RWPE2 (cell line): ENCODE data around the gene ANKFY1.
A peak's percentile ranks its signal among the peaks of the same experiment; 100 is the strongest.

Experiments
- ATAC-seq: fragments of 200-7000 bp; cut with Tn5 transposase; 3 replicates; pipeline ENCODE4 v1.9.1; 2021; ENCODE audit warnings: low read depth
- DNase-seq: peaks from one replicate; pipeline ENCODE4 v3.0.0-alpha.2; 2020; ENCODE audit warnings: low spot score
- H3K27ac ChIP-seq: fragments of 450-650 bp; 2 replicates; pipeline ENCODE4 v1.5.1; 2017; ENCODE audit warnings: mild to moderate bottlenecking; ENCODE audit not compliant: poor library complexity, severe bottlenecking
- H3K27me3 ChIP-seq: fragments of 250-450 bp; sonication (Bioruptor Pico); 2 replicates; pipeline ENCODE4 v1.5.1; 2021; ENCODE audit warnings: mild to moderate bottlenecking, moderate library complexity; ENCODE audit not compliant: insufficient read depth, poor library complexity, severe bottlenecking
- H3K36me3 ChIP-seq: fragments of 250-450 bp; sonication (Bioruptor Pico); 2 replicates; pipeline ENCODE4 v1.5.1; 2020; ENCODE audit warnings: low read depth, mild to moderate bottlenecking, moderate library complexity
- H3K4me1 ChIP-seq: fragments of 250-450 bp; sonication (Bioruptor Pico); 2 replicates; pipeline ENCODE4 v1.5.1; 2021; ENCODE audit warnings: mild to moderate bottlenecking, moderate library complexity; ENCODE audit not compliant: insufficient read depth, poor library complexity, severe bottlenecking
- H3K4me3 ChIP-seq: fragments of 250-450 bp; sonication (Bioruptor Pico); 2 replicates; pipeline ENCODE4 v1.5.1; 2021; ENCODE audit warnings: mild to moderate bottlenecking, moderate library complexity; ENCODE audit not compliant: severe bottlenecking
- H3K9me3 ChIP-seq: fragments of 250-450 bp; sonication (Bioruptor Pico); 2 replicates; pipeline ENCODE4 v1.5.1; 2021; ENCODE audit warnings: mild to moderate bottlenecking, moderate library complexity; ENCODE audit not compliant: severe bottlenecking
- CTCF ChIP-seq: fragments of 450-650 bp; IDR thresholded peaks from one replicate; pipeline ENCODE4 v1.5.1; 2017; ENCODE audit warnings: mild to moderate bottlenecking, moderate library complexity; ENCODE audit not compliant: poor library complexity, severe bottlenecking

The ANKFY1 gene

GRCh38 chr17:4165301-4166010 is 98.3 kb downstream of the ANKFY1 start:
- ATAC-seq (peak; percentile 48), DNase-seq (no peak)
- H3K36me3 ChIP-seq, result peaks cover 38% of the 10 kb centered on the region
- peaks cover 28% of the 10 kb centered on the region for H3K4me1 ChIP-seq
- no peak overlapping the region for H3K27ac ChIP-seq
- TF ChIP-seq CTCF, result no peak
- no peaks in the 10 kb centered on the region for H3K27me3 ChIP-seq
- no peaks in the 10 kb centered on the region for H3K9me3 ChIP-seq
- no peak overlapping the region for H3K4me3 ChIP-seq

- Histone ChIP-seq H3K4me3 (no peak overlapping the region), H3K36me3 (peaks cover 23% of the 10 kb centered on the region), H3K27ac (no peak overlapping the region), H3K27me3 (no peaks in the 10 kb centered on the region), H3K9me3 (no peaks in the 10 kb centered on the region), H3K4me1 (peaks cover 30% of the 10 kb centered on the region)
- TF ChIP-seq CTCF, result no peak
- ATAC-seq, result no peak
- no peak for DNase-seq
Observed at GRCh38 chr17:4163951-4164350, 99.8 kb downstream of the ANKFY1 start.

GRCh38 chr17:4162775-4163466 is 100.9 kb downstream of the ANKFY1 start:
- DNase-seq, result no peak
- peak overlapping the region; percentile 78 for H3K27ac ChIP-seq

GRCh38 chr17:4162321-4162720 is 101.5 kb downstream of the ANKFY1 start:
- H3K27ac ChIP-seq, result peak overlapping the region; percentile 78
- no peak for TF ChIP-seq CTCF
- no peak overlapping the region for H3K4me3 ChIP-seq
- ATAC-seq, result no peak
- peaks cover 15% of the 10 kb centered on the region for H3K36me3 ChIP-seq
- no peaks in the 10 kb centered on the region for H3K27me3 ChIP-seq
- H3K4me1 ChIP-seq, result peaks cover 30% of the 10 kb centered on the region
- DNase-seq, result no peak
- H3K9me3 ChIP-seq, result no peaks in the 10 kb centered on the region

More at GRCh38 chr17:4162775-4163466, 100.9 kb downstream of the ANKFY1 start:
- no peak overlapping the region for H3K4me3 ChIP-seq
- no peak for TF ChIP-seq CTCF
- no peak for ATAC-seq
- peaks cover 20% of the 10 kb centered on the region for H3K36me3 ChIP-seq
- no peaks in the 10 kb centered on the region for H3K27me3 ChIP-seq
- H3K9me3 ChIP-seq, result no peaks in the 10 kb centered on the region
- peaks cover 30% of the 10 kb centered on the region for H3K4me1 ChIP-seq

GRCh38 chr17:4161967-4162305 is 101.8 kb downstream of the ANKFY1 start:
- peaks cover 12% of the 10 kb centered on the region for H3K36me3 ChIP-seq
- ATAC-seq (no peak), DNase-seq (no peak)
- peak overlapping the region; percentile 78 for H3K27ac ChIP-seq
- peaks cover 30% of the 10 kb centered on the region for H3K4me1 ChIP-seq
- H3K4me3 ChIP-seq, result no peak overlapping the region
- H3K27me3 ChIP-seq, result no peaks in the 10 kb centered on the region
- no peak for TF ChIP-seq CTCF
- no peaks in the 10 kb centered on the region for H3K9me3 ChIP-seq
